Natural killer cell (primary cell): ENCODE results near the gene CCDC91. TPM values are rescaled to one million over a fixed set of nuclear protein-coding genes. Genes with fewer than 3 reads are reported as not detected.
"Not testable (repeated sequence)": the region's sequence is repeated elsewhere in the genome, so short reads cannot be mapped to it uniquely, and the experiment has no call there.

Experiments used
- ATAC-seq, 3 donors: fragments of 150-1000 bp in 2 of 3; fragments of 200-7000 bp in 1 of 3; cut with Tn5 transposase; 1 replicate in 1 of 3; 2 replicates in 2 of 3; pipeline ENCODE4 v1.10.0; 2021; ENCODE audit warnings: mild to moderate bottlenecking in 2 of 3, moderate library complexity in 2 of 3
- DNase-seq, 2 donors: peaks; one replicate each; pipeline versions ENCODE4 v3.0.0 to v3.0.0-alpha.2; 2013 to 2021; ENCODE audit warnings: mixed read lengths in 1 of 2
- H3K27ac ChIP-seq: one replicate; pipeline ENCODE4 v1.5.1; 2013; ENCODE audit warnings: mild to moderate bottlenecking, low read length
- H3K27me3 ChIP-seq: one replicate; pipeline ENCODE4 v1.6.1; 2013; ENCODE audit warnings: low read length; ENCODE audit not compliant: control insufficient read depth, insufficient read depth
- H3K36me3 ChIP-seq: one replicate; pipeline ENCODE4 v1.6.1; 2013; ENCODE audit warnings: low read length; ENCODE audit not compliant: control insufficient read depth, insufficient read depth
- H3K4me1 ChIP-seq: one replicate; pipeline ENCODE4 v1.6.1; 2013; ENCODE audit warnings: low read length; ENCODE audit not compliant: control insufficient read depth, insufficient read depth
- H3K4me3 ChIP-seq: one replicate; pipeline ENCODE4 v1.5.1; 2013; ENCODE audit warnings: low read length
- H3K9me3 ChIP-seq: one replicate; pipeline ENCODE4 v1.6.1; 2013; ENCODE audit warnings: low read length; ENCODE audit not compliant: control insufficient read depth, insufficient read depth
- H3K27ac Mint-ChIP-seq, 2 donors: one replicate each; pipeline ENCODE4 v1.8.0; 2022; ENCODE audit warnings: mild to moderate bottlenecking in 2 of 2, mixed read lengths in 2 of 2, moderate library complexity in 1 of 2
- H3K27me3 Mint-ChIP-seq, 2 donors: one replicate each; pipeline ENCODE4 v1.8.0; 2022; ENCODE audit warnings: low read depth in 2 of 2, mixed read lengths in 2 of 2
- H3K36me3 Mint-ChIP-seq: one replicate; pipeline ENCODE4 v1.8.0; 2022; ENCODE audit warnings: mixed read lengths
- H3K4me1 Mint-ChIP-seq, 2 donors: one replicate each; pipeline ENCODE4 v1.8.0; 2022; ENCODE audit warnings: mixed read lengths in 2 of 2
- H3K4me3 Mint-ChIP-seq: one replicate; pipeline ENCODE4 v1.8.0; 2022; ENCODE audit warnings: mild to moderate bottlenecking, moderate library complexity, mixed read lengths
- H3K9me3 Mint-ChIP-seq, 2 donors: one replicate each; pipeline ENCODE4 v1.8.0; 2022; ENCODE audit warnings: mixed read lengths in 2 of 2
- WGBS: methylation state at CpG from one replicate; pipeline ENCODE4 v1.1.7; 2013; ENCODE audit warnings: missing lambda C conversion rate; ENCODE audit not compliant: insufficient coverage; 5-methylcytosine and 5-hydroxymethylcytosine counted together
- intact Hi-C: fragments of 100-400 bp; cut with micrococcal nuclease; formaldehyde crosslinking; loops from one replicate; pipeline ENCODE4 v1.14.2; 2022
- total RNA-seq, 4 donors: library from RNA; stranded (reverse); fragments of 120-200 nt in 1 of 4; gene quantifications; one replicate each; pipeline versions ENCODE4 v1.2.3 to v1.2.4, GENCODE V29; 2013 to 2022
- TF ChIP-seq, protein P1 (sequence below): fragments of 200-600 bp; IDR thresholded peaks from one replicate; pipeline ENCODE4 v1.8.0; 2022; ENCODE audit warnings: antibody characterized with exemption

Gene CCDC91
- total RNA-seq, 3 donors from 2014 or later (not counting 1 experiment from before 2014, with no cell fraction given): 48.8 to 65.8 (median 60.2) TPM

DNA sequence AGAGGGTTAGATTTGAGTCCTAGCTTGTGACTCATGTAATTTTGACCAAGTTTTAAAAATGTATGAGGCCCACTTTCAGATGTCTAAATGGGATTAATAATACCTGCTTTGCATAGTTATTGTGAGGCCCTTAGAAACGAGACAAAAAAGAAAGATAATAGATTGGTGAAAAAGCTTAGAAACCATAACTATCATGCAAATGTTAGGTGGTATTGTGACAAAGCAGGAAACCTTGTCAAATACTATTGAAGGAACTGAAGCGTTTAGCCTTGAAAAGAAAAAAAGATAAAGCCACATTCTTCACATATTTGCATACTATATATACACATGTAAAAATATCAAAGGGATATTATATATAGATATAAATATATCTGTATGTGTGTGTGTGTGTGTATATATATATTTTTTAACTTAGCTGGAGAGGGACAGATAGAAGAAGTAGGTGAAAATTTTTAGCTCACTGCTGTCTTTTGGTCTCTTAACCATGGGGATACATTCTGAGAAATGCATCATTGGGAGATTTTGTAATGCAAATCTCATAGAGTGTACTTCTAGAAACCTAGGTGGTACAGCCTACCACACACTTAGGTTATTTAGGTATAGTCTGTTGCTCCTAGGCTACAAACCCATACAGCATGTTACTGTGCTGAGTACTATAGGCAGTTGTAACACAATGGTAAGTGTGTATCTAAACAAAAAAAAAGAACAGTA is 270.3 kb downstream of the CCDC91 start:
- H3K27me3 ChIP-seq: no peaks in the 10 kb centered on the region
- no peaks in the 10 kb centered on the region for H3K9me3 ChIP-seq
- no peak for ATAC-seq
- intact Hi-C loops: no loop called here
- H3K27ac ChIP-seq: no peak overlapping the region
- DNase-seq: no peak
- Mint-ChIP-seq H3K27ac (no peak overlapping the region), H3K4me1 (no peaks in the 10 kb centered on the region), H3K9me3 (no peaks in the 10 kb centered on the region), H3K36me3 (peaks cover 30% of the 10 kb centered on the region), H3K4me3 (no peak overlapping the region), H3K27me3 (no peaks in the 10 kb centered on the region)
- no peak overlapping the region for H3K4me3 ChIP-seq
- H3K4me1 ChIP-seq: no peaks in the 10 kb centered on the region
- H3K36me3 ChIP-seq: peaks cover 22% of the 10 kb centered on the region
- TF ChIP-seq, protein P1, sequence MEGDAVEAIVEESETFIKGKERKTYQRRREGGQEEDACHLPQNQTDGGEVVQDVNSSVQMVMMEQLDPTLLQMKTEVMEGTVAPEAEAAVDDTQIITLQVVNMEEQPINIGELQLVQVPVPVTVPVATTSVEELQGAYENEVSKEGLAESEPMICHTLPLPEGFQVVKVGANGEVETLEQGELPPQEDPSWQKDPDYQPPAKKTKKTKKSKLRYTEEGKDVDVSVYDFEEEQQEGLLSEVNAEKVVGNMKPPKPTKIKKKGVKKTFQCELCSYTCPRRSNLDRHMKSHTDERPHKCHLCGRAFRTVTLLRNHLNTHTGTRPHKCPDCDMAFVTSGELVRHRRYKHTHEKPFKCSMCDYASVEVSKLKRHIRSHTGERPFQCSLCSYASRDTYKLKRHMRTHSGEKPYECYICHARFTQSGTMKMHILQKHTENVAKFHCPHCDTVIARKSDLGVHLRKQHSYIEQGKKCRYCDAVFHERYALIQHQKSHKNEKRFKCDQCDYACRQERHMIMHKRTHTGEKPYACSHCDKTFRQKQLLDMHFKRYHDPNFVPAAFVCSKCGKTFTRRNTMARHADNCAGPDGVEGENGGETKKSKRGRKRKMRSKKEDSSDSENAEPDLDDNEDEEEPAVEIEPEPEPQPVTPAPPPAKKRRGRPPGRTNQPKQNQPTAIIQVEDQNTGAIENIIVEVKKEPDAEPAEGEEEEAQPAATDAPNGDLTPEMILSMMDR: no peak
- 55% methylated on average over 1 of the region's 2 CpGs for WGBS

DNA sequence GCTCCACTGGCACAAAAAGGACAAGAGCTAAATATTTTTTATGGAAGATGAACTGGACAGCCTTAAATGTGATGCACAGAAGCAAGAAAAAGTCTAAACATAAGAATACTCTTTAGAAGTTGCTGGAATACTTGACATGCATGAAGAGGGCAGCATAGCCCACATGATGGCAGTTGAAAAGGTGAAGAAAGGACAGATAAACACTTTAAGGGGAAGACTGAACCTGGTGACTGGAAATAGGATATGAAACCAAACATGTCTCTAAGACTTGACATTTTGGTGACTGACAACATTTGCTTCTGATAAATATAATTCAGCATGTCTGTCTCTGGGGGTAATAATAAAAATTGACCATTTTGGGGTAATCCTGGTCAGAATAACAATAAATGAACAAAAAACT is 273.1 kb downstream of the CCDC91 start:
- Histone ChIP-seq H3K4me1 (no peaks in the 10 kb centered on the region), H3K27me3 (no peaks in the 10 kb centered on the region), H3K27ac (no peak overlapping the region), H3K36me3 (peaks cover 19% of the 10 kb centered on the region), H3K9me3 (no peaks in the 10 kb centered on the region), H3K4me3 (no peak overlapping the region)
- peaks cover 30% of the 10 kb centered on the region for H3K36me3 Mint-ChIP-seq
- H3K4me3 Mint-ChIP-seq: no peak overlapping the region
- intact Hi-C loops: no loop called here
- peaks cover 0 to 3% of the 10 kb centered on the region in 2 donors for H3K9me3 Mint-ChIP-seq
- ATAC-seq: no peak
- H3K27me3 Mint-ChIP-seq: no peaks in the 10 kb centered on the region
- TF ChIP-seq, protein P1: no peak
- no peaks in the 10 kb centered on the region for H3K4me1 Mint-ChIP-seq
- no peak for DNase-seq
- no peak overlapping the region for H3K27ac Mint-ChIP-seq

DNA sequence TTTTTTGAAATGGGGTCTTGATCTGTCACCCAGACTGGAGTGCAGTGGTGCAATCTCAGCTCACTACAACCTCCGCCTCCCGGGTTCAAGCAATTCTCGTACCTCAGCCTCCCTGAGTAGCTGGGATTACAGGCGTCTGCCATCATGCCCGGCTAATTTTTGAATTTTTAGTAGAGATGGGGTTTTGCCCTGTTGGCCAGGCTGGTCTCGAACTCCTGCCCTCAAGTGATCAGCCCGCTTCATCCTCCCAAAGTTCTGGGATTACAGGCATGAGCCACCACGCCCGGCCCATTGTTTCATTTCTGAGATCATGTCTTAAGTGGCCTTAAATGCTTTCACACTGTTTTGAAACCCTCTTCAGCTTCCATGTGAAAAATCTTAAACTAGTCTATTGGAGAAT is 281.5 kb downstream of the CCDC91 start:
- H3K27ac Mint-ChIP-seq, H3K27ac ChIP-seq, H3K4me1 Mint-ChIP-seq, H3K27me3 ChIP-seq, H3K9me3 Mint-ChIP-seq, H3K4me3 ChIP-seq, H3K9me3 ChIP-seq, intact Hi-C loops, DNase-seq, H3K27me3 Mint-ChIP-seq, H3K36me3 ChIP-seq, ATAC-seq, H3K4me3 Mint-ChIP-seq, H3K4me1 ChIP-seq: not testable (repeated sequence)
- peaks cover 13% of the 10 kb centered on the region for H3K36me3 Mint-ChIP-seq
- 97% methylated on average over 9 of the region's 9 CpGs for WGBS

DNA sequence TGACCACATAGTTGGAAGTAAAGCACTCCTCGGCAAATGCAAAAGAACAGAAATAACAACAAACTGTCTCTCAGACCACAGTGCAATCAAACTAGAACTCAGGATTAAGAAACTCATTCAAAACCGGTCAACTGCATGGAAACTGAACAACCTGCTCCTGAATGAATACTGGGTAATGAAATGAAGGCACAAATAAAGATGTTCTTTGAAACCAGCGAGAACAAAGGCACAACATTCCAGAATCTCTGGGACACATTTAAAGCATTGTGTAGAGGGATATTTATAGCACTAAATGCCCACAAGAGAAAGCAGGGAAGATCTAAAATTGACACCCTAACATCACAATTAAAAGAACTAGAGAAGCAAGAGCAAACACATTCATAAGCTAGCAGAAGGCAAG is 285.9 kb downstream of the CCDC91 start:
- H3K27me3 Mint-ChIP-seq, H3K9me3 Mint-ChIP-seq, H3K27ac ChIP-seq, H3K4me3 Mint-ChIP-seq, DNase-seq, H3K27ac Mint-ChIP-seq, intact Hi-C loops, ATAC-seq, H3K9me3 ChIP-seq, H3K4me3 ChIP-seq, H3K36me3 ChIP-seq, H3K4me1 Mint-ChIP-seq, H3K4me1 ChIP-seq, H3K27me3 ChIP-seq: not testable (repeated sequence)
- 98% methylated on average over 3 of the region's 3 CpGs for WGBS
- H3K36me3 Mint-ChIP-seq: peaks cover 13% of the 10 kb centered on the region

DNA sequence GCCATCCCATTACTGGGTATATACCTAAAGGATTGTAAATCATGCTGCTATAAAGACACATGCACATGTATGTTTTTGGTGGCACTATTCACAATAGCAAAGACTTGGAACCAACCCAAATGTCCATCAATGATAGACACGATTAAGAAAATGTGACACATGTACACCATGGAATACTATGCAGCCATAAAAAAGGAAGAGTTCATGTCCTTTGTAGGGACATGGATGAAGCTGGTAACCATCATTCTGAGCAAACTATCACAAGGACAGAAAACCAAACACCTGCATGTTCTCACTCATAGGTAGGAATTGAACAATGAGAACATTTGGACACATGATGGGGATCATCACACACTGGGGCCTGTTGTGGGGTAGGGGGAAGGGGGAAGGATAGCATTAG is 288.8 kb downstream of the CCDC91 start:
- H3K4me1 ChIP-seq, ATAC-seq, H3K4me3 ChIP-seq, DNase-seq, H3K9me3 ChIP-seq, H3K27ac Mint-ChIP-seq, H3K27me3 Mint-ChIP-seq, H3K27me3 ChIP-seq, H3K4me3 Mint-ChIP-seq, intact Hi-C loops, H3K4me1 Mint-ChIP-seq, H3K9me3 Mint-ChIP-seq, H3K36me3 ChIP-seq, H3K27ac ChIP-seq: not testable (repeated sequence)
- peaks cover 13% of the 10 kb centered on the region for H3K36me3 Mint-ChIP-seq
- no CpG with 5 or more reads among the region's 1 CpG for WGBS
